ENCODE results near the gene KCNQ1.

KCNQ1 gene

DNA sequence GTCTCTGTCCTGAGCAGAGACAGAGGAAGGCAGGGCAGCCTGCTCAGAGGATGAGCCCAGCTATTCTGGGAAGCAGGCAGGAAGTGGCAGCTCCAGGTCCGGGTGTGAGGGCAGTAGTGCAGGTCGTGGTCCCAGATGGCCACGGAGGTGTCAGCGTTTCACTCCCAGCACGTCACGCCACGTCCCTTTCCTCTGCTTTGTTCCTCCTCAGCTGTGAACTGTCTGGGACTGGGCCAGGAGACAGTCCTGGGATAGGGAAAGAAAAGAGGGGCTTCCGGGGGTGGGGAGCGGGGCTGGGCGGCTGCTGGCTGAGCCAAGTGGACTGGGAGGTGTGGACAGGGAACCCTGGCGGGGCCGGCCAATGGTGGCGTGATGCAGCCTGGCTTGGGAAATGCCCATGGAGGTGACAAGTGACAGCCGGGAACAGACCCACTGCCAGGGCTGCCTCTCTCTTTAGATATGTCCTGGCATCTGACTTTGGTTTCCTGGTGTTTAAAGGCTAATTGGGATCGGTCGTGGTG, 64.7 kb downstream of the KCNQ1 start:
- no peak for DNase-seq (ENCODE audit: low read depth)

- DNase-seq (ENCODE audit: low read depth) = no peak
These were observed 66.0 kb downstream of the KCNQ1 start for GRCh38 chr11:2510626-2511402.

DNA sequence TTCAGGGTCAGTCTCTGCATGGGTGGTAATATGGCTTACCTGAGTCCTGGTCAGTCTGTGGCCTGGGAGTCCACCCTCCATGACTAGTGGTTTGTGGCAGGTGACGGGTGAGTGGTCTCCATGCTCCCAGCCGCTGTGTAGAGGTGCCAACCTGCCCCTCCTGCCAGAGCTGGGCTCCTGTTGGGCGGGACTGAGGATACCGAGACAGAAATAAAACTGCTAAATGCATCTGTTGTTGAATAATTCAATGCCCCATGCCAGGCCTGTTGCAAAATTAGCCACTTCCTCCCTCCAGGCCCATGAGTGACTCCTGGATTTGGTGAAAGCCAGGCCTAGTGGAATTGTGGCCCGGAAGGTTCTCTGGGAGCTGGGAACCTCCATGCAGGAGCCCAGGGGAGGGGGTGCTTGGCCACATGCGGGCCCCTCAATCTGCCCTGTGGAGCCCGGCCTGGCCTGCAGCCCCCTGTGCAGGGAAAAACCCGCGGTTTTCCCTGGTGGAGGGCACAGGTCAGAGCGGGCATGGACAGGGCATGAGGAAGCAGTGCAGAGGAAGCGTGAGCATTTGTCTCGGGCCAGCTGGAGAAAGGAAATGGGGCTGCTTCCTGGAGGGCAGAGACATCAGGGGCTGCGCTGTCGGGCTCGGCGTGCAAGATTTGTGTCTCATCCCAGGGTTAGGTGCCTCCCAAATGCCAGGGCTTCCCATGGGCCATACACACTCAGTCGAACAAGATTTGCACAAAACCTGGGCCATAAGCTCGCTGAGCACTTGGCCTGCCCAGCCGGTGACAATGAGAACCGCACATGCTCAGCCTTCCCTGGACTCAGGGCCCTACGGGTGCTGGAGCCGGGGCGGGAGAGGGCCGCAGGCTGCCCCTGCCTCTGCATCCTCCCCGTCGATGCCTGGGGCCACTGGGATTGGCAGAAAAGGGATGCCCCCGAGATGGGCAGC, 66.9 kb downstream of the KCNQ1 start:
- DNase-seq (ENCODE audit: low read depth) = no peak

DNA sequence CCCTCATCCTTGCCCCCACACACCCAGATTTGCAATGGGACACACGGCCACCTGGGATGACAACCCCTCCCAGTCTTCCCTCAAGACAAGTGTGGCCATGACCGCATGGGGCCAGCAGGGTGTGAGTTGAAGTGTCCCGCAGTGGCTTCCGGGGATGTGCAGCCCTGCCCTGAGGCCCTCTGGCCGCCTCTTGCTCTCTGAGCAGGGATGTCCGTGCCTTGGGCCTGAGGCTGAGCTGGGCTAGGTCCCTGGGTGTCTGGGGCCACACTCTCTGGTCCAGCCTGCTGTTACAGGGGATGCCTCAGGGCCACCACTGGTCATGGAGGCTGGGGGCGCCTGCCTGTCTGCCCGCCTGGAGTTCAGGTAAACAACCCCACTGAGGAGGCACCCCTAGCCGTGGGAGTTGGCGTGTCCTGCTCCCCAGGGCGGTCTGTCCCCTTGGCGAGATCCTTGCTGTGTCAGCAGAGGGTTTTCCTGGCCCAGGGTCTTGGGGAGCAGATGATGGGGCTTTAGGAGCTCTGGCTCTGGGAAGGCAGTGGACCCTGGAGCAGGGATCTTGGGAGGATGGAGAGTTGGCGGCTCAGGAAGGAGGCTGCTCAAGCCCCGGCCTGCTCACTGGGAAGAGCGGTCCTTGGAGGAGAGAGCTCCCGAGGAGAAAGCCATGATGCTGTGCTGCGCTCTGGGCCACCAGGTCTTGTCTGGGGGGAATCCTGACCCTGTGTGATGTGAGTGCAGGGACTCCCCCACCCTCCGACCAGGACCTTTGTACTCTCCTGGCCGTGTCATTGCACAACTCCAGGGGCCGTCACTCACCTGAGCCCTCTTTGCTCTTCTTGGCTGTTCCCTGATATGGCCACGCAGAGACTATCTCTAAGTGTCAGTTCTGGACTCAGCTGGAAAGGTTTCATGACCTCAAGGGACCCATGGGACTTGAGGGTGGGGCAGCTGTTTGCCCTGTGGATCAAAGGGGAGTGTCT, 67.9 kb downstream of the KCNQ1 start:
- DNase-seq (ENCODE audit: low read depth) = no peak

DNA sequence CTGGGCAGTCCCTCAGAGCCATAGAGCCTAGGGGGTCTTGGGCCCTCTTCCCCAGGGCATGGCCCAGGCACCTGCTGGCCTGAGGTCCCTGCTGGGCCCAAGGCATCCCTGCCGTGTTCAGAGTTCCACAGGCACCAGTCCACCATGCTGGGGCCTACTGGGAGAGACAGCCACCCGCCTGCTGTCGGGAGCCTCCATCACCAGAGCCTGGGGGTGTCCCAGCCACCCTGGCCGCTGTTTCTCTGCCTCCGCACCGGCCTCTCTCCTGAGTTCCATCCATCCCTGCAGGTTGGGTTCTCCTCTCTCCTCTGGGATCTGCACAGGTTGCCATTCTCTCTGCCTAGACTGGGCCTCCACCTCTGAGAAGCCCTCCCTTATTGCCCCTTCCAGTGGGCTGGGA, 68.6 kb downstream of the KCNQ1 start:
- DNase-seq (ENCODE audit: low read depth) = no peak

DNA sequence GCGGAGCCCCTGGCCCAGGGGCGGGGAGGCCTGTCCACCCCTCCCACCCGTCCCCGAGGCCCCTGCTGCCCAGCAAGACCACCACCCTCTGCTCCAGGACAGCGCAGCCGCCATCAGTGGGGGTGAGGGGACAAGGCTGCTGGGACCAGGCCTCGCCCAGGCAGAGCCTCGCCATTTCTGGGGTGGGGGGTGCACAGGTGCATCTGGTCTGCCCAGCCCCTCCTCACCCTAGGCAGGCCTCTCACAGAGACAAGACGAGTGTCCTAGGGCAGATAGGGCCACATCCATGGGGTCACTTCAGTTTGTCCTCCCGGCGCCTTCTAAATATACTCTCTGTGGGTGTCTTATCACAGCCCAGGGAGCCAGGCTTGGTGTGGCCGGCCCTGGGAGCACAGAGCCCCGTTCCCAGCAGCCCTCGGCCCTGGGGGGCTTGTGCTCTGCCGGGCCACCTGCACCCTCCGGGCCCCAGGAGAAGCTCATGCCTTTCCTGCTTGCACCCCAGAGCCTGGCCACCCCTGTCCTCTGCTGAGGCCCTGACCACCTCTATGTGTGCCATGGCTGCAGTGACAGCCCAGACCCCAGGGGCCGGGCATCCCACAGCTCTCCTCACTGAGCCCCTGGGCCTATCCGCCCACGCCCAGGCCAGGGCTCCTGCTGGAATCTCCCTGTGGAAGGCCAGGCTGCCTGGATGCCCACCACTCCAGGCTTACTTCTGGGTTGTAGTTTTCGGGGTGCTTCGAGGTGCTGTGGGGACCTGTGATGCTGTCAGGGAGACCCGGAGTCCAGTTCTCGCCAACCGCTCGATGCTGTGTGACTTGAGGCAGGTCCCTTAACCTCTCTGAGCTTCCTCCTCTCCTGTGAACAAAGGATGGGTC, 70.8 kb downstream of the KCNQ1 start:
- DNase-seq (ENCODE audit: low read depth) = no peak

GRCh38 chr11:2516276-2517015, 71.6 kb downstream of the KCNQ1 start:
- no peak for DNase-seq (ENCODE audit: low read depth)

DNA sequence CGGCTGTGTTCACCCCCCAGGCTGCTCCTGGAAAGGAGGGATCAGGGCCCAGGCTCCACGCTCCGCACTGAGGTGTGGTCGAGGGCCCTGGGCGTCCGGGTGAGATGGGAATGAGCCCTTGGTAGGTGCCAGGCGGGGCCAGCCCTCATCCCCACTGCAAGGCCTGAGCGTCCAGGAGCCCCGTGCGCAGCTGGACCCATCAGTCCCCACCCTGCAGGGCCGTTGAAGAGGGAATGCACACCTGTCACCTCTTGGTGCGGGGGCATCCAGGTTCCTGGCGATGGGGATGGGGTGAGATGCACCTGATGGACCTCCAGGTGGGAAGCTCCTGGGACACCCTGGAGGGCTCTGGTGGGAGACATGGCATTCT, 72.2 kb downstream of the KCNQ1 start:
- DNase-seq (ENCODE audit: low read depth) = no peak

GRCh38 chr11:2517386-2518064, 72.7 kb downstream of the KCNQ1 start:
- DNase-seq (ENCODE audit: low read depth) = no peak

- DNase-seq (ENCODE audit: low read depth) = no peak
These were observed 73.5 kb downstream of the KCNQ1 start for GRCh38 chr11:2518111-2518982.

DNA sequence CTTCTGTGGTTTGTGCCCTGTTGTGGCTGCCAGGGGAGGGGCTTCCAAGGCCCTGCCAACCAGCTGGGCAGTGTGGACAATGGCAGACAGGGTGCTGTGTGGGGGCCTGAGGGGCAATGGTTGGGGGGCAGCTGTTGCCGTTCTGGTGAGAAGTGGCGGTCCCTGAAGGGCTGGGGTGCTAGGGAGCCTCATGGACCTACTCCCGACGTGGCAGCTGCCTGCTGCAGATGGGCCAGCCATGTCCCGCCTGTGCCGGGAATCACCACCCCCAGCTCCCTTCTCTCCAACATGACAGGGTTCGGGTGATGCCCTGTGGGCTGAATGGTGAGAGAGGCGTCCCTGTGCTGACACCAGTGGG, 74.2 kb downstream of the KCNQ1 start:
- DNase-seq (ENCODE audit: low read depth) = no peak

DNA sequence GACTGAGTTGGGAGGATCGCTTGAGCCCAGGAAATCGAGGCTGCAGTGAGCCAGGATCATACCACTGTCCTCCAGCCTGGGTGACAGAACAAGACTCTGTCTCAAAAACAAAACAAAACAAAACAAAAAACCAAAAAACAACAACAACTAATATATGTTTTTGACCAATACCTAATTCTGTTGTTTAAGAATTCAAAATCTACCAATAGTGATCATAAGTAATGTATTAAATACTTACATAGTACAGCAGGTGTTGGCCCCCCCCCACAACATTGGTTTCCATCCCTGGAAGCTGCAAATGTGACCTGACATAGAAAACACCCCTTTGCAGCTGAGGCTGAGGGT, 74.7 kb downstream of the KCNQ1 start:
- no peak for DNase-seq (ENCODE audit: low read depth)

- no peak for DNase-seq (ENCODE audit: low read depth)
These were observed 75.3 kb downstream of the KCNQ1 start for GRCh38 chr11:2519862-2520735.

DNA sequence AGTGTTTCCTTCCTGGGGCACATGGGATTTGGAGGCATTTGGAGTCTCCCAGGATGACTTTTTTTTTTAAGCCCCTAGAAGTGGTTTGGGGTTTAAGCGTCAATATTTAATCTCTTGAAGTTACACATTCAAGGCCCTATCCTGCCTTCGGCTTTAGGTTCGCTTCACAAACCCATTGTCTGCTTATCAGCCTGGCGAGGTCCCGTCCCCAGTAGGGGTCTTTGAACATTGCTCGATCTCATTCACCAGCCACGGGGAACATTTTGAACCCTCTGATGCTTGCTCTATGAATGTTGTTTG, 75.9 kb downstream of the KCNQ1 start:
- DNase-seq (ENCODE audit: low read depth) = no peak

- no peak for DNase-seq (ENCODE audit: low read depth)
These were observed 76.4 kb downstream of the KCNQ1 start for GRCh38 chr11:2521081-2521732.

GRCh38 chr11:2521733-2522630, 77.2 kb downstream of the KCNQ1 start:
- no peak for DNase-seq (ENCODE audit: low read depth)

Measured in activated T-helper 1 cell treated with Interleukin-2 at 50 U/mL for 16 hours (primary cell).